Caco-2 (cell line): Measurements from ENCODE around the gene CEACAM4. TPM values are rescaled to one million over a fixed set of nuclear protein-coding genes. Genes with fewer than 3 reads are reported as not detected.
"Not testable (repeated sequence)": the region's sequence is repeated elsewhere in the genome, so short reads cannot be mapped to it uniquely, and the experiment has no call there.

Experiments
- BruUV-seq: library from RNA; stranded (reverse); fragments of 400-500 nt; replicated peaks from 2 replicates; lab custom pipeline; 2021; lab: Mats Ljungman, UMichigan
- CTCF ChIA-PET: fragments of 300-600 bp; sonication (Branson Sonifier 250); formaldehyde crosslinking; loops from one replicate; lab custom pipeline; 2022; ENCODE audit warnings: antibody characterized with exemption; lab: Charles Lee
- POLR2A ChIA-PET: fragments of 300-600 bp; sonication (Branson Sonifier 250); formaldehyde crosslinking; loops from one replicate; lab custom pipeline; 2022; ENCODE audit warnings: antibody characterized with exemption; lab: Charles Lee
- DNase-seq, 2 experiments: peaks; one replicate each; pipeline versions ENCODE4 v3.0.0 to v3.0.0-alpha.2; 2020 to 2022
- H3K27me3 ChIP-seq: replicated peaks from 2 replicates; pipeline ENCODE4 v1.6.0; 2011; ENCODE audit warnings: low read length; ENCODE audit not compliant: control insufficient read depth, insufficient read depth
- H3K36me3 ChIP-seq: 2 replicates; pipeline ENCODE4 v1.5.1; 2011; ENCODE audit warnings: low read length; ENCODE audit not compliant: control insufficient read depth, insufficient read depth
- H3K4me1 ChIP-seq: fragments of 250-450 bp; sonication (Bioruptor Pico); 2 replicates; pipeline ENCODE4 v1.5.1; 2020; ENCODE audit warnings: mild to moderate bottlenecking
- H3K4me3 ChIP-seq: 2 replicates; pipeline ENCODE4 v1.5.1; 2011; ENCODE audit warnings: low read depth, mild to moderate bottlenecking, control low read depth, low read length
- H3K9me3 ChIP-seq: fragments of 250-450 bp; sonication (Bioruptor Pico); 2 replicates; pipeline ENCODE4 v1.5.1; 2020; ENCODE audit warnings: mild to moderate bottlenecking, moderate library complexity
- H3K27ac Mint-ChIP-seq: one replicate; pipeline ENCODE4 v1.8.0; 2022; ENCODE audit warnings: mixed read lengths; ENCODE audit not compliant: unreplicated experiment
- H3K27me3 Mint-ChIP-seq: one replicate; pipeline ENCODE4 v1.8.0; 2022; ENCODE audit warnings: mixed read lengths; ENCODE audit not compliant: insufficient read depth, unreplicated experiment
- H3K36me3 Mint-ChIP-seq: one replicate; pipeline ENCODE4 v1.8.0; 2022; ENCODE audit warnings: mild to moderate bottlenecking, mixed read lengths; ENCODE audit not compliant: insufficient read depth, unreplicated experiment
- H3K4me1 Mint-ChIP-seq: one replicate; pipeline ENCODE4 v1.8.0; 2022; ENCODE audit warnings: low read depth, mixed read lengths; ENCODE audit not compliant: unreplicated experiment
- H3K4me3 Mint-ChIP-seq: one replicate; pipeline ENCODE4 v1.8.0; 2022; ENCODE audit warnings: mild to moderate bottlenecking, moderate library complexity, mixed read lengths; ENCODE audit not compliant: unreplicated experiment
- H3K9me3 Mint-ChIP-seq: one replicate; pipeline ENCODE4 v1.8.0; 2022; ENCODE audit warnings: mixed read lengths; ENCODE audit not compliant: unreplicated experiment
- CTCF ChIP-seq, 2 experiments: fragments of 200-600 bp in 1 of 2; IDR thresholded peaks; 1 replicate in 1 of 2; 2 replicates in 1 of 2; pipeline versions ENCODE4 v1.5.1 to v1.8.0; 2011 to 2022; ENCODE audit warnings: antibody characterized with exemption in 1 of 2, control low read depth in 1 of 2, inconsistent platforms in 1 of 2, low read depth in 1 of 2, low read length in 1 of 2, mild to moderate bottlenecking in 1 of 2, moderate library complexity in 1 of 2; ENCODE audit not compliant: insufficient read depth in 1 of 2, severe bottlenecking in 1 of 2, unreplicated experiment in 1 of 2
- intact Hi-C: fragments of 100-400 bp; cut with micrococcal nuclease; formaldehyde crosslinking; loops from one replicate; pipeline ENCODE4 v1.10.0; 2022; ENCODE audit not compliant: unreplicated experiment
- total RNA-seq: library from RNA; stranded (reverse); gene quantifications from 2 replicates; pipeline ENCODE4 v1.2.3, GENCODE V29; 2022

Gene CEACAM4
- total RNA-seq, 1 experiment from 2014 or later, result not detected

- no peaks in the 10 kb centered on the region for H3K36me3 ChIP-seq
- Mint-ChIP-seq H3K4me1 (no peaks in the 10 kb centered on the region), H3K9me3 (peaks cover 46% of the 10 kb centered on the region), H3K27ac (no peak overlapping the region), H3K4me3 (no peak overlapping the region), H3K27me3 (no peaks in the 10 kb centered on the region), H3K36me3 (no peaks in the 10 kb centered on the region)
- intact Hi-C loops, result no loop called here
- no peak for TF ChIP-seq CTCF (IDR thresholded peaks at IDR 0.05; ENCODE audit: insufficient read depth in 1 of 2, low read depth in 1 of 2, low read length in 1 of 2, severe bottlenecking in 1 of 2, unreplicated experiment in 1 of 2)
- ChIA-PET CTCF (no interaction called here), POLR2A (no interaction called here)
- no peak overlapping the region for H3K4me3 ChIP-seq
- no peaks in the 10 kb centered on the region; the same call in 1 of the 2 replicates for H3K27me3 ChIP-seq
- DNase-seq, result no peak
- H3K9me3 ChIP-seq, result peaks cover 26% of the 10 kb centered on the region
- no peaks in the 10 kb centered on the region for H3K4me1 ChIP-seq
- no TSS peak for BruUV-seq
Observed at GRCh38 chr19:41584260-41584810, 42.5 kb downstream of the CEACAM4 start.

- POLR2A ChIA-PET, CTCF ChIA-PET, H3K36me3 ChIP-seq, H3K4me1 Mint-ChIP-seq, H3K27ac Mint-ChIP-seq, H3K36me3 Mint-ChIP-seq, intact Hi-C loops, H3K27me3 ChIP-seq, BruUV-seq, H3K27me3 Mint-ChIP-seq, DNase-seq, H3K4me3 Mint-ChIP-seq, H3K4me3 ChIP-seq, H3K4me1 ChIP-seq: not testable (repeated sequence)
- peaks cover 26% of the 10 kb centered on the region for H3K9me3 ChIP-seq
- peaks cover 46% of the 10 kb centered on the region for H3K9me3 Mint-ChIP-seq
Observed at GRCh38 chr19:41582577-41583182, 44.2 kb downstream of the CEACAM4 start.

- H3K27me3 Mint-ChIP-seq, H3K4me3 Mint-ChIP-seq, H3K27me3 ChIP-seq, H3K4me1 Mint-ChIP-seq, POLR2A ChIA-PET, H3K36me3 ChIP-seq, BruUV-seq, intact Hi-C loops, H3K4me3 ChIP-seq, H3K4me1 ChIP-seq, H3K27ac Mint-ChIP-seq, H3K36me3 Mint-ChIP-seq, CTCF ChIA-PET, DNase-seq: not testable (repeated sequence)
- H3K9me3 Mint-ChIP-seq, result peaks cover 46% of the 10 kb centered on the region
- peaks cover 26% of the 10 kb centered on the region for H3K9me3 ChIP-seq
Observed at GRCh38 chr19:41581068-41581467, 45.8 kb downstream of the CEACAM4 start.

GRCh38 chr19:41578886-41579285, 48.0 kb downstream of the CEACAM4 start:
- Histone ChIP-seq H3K36me3 (no peaks in the 10 kb centered on the region), H3K9me3 (peaks cover 26% of the 10 kb centered on the region), H3K27me3 (no peaks in the 10 kb centered on the region), H3K4me3 (no peak overlapping the region), H3K4me1 (no peaks in the 10 kb centered on the region)
- Mint-ChIP-seq H3K27me3 (peaks cover 2% of the 10 kb centered on the region), H3K4me3 (no peak overlapping the region), H3K9me3 (peaks cover 36% of the 10 kb centered on the region), H3K36me3 (no peaks in the 10 kb centered on the region), H3K27ac (no peak overlapping the region), H3K4me1 (no peaks in the 10 kb centered on the region)
- no peak for TF ChIP-seq CTCF (IDR thresholded peaks at IDR 0.05; ENCODE audit: insufficient read depth in 1 of 2, low read depth in 1 of 2, low read length in 1 of 2, severe bottlenecking in 1 of 2, unreplicated experiment in 1 of 2)
- POLR2A ChIA-PET, result no interaction called here
- CTCF ChIA-PET, result interaction anchor here (0.6 kb wide), 1 partner anchor 12 kb away, joined by 3 read pairs; no protein-coding TSS in a partner anchor
- DNase-seq, result no peak
- no TSS peak for BruUV-seq
- intact Hi-C loops, result no loop called here
